ENCODE measurements around the gene COL4A5.
"Not testable (repeated sequence)": the region's sequence is repeated elsewhere in the genome, so short reads cannot be mapped to it uniquely, and the experiment has no call there.

The COL4A5 gene

DNA sequence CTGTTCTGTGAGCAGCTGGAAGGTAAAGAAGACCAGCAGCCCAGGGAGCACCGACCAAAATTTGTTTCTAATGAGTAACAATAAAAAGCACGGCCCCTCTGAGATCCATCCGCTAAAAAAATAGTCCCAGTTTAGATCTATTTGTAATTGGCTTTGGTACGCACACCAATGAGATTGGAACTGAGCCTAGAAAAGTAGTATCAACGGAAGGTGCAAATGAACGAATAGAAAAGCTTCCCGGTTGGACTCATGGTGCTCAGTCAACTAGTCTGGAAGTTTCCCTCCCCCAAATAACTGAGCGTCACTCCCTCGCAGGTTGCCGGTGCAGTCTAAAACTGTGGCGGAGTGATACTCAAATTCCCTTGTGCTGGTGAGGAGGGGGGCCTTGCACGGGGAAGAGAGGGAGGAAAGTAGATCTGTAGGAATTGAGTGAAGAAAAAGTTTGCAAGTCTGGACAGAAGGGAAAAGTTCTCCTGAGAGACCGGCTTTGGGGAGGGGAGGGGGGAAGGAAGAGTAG lies at the start of gene COL4A5:
Gene COL4A5, plus strand, starts transcription at position 413 of the 517 bp plus-strand sequence. CDS start 288 bp downstream, outside the sequence.
- no peak for DNase-seq

DNA sequence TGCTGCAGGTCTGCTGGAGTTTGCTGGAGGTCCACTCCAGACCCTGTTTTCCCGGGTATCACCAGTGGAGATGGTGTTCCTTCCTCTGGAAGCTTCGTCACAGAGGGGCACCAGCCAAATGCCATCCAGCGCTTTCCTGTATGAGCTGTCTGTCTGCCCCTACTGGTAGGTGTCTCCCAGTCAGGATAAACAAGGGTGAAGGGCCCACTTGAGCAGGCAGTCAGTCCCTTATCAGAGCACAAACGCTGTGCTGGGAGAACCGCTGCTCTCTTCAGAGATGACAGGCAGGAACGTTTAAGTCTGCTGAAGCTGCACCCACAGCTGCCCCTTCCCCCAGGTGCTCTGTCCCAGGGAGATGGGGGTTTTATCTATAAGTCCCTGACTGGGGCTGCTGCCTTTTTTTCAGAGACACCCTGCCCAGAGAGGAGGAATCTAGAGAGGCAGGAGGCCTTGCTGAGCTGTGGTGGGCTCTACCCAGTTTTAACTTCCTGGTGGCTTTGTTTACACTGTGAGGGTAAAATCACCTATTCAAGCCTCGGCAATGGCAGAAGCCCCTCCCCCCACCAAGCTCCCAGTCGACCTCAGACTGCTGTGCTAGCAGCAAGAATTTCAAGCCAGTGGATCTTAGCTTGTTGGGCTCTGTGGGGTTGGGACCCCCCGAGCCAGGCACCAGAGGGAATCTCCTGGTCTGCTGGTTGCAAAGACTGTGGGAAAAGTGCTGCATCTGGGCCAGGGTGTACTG lies 48.5 kb upstream of the COL4A5 start:
- DNase-seq = not testable (repeated sequence)

DNA sequence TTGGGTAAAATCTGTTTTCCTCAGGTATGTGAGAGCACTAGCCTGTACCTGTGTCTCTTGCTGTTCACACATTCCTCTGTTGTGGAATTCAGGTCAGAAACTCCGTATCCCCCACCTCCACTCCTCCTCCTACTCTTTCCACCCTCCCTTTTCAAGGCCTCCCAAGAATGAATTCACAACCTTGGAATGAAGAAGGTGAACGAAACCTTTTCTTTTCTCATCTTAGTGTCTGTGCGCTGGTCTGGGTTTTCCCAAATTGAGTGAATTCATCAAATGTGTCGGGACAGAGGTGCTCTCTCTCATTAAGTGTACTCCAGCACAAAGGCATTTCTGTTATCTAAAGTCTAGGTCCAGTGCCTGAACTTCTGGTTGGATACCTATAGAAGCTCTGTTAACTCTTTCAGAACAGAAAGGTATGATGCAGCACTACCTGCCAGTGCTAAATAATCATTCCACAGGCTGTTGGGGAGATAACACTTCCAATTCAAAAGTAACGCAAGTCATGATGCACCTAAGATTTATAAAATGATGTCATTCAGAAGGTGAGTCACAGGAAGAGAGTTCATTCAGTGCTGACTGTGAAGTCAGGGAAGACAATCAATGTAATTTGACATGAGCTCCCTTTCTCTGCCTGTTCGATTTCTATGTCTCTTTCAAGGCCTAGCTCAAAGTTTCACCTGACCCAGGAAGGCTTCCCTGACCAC lies 43.3 kb upstream of the COL4A5 start:
- no peak for DNase-seq

DNA sequence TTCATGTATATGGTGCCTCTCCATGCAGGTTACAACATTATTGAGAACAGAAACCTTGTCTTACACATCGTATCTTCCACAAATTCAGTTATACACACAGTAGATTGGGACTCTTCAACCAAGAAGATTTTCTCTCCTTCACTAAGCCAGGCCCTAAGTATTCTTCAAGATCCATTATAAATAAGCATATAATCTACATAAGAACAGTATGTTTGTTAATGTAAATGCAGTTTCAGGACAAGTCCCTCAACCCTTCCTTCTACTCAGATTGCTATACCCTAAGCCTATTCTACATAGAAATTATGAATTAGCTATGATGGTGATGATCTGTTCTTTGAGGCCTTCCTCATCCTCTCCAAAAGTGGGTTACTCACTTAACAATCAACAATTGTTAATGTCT lies 42.7 kb upstream of the COL4A5 start:
- DNase-seq = no peak

DNA sequence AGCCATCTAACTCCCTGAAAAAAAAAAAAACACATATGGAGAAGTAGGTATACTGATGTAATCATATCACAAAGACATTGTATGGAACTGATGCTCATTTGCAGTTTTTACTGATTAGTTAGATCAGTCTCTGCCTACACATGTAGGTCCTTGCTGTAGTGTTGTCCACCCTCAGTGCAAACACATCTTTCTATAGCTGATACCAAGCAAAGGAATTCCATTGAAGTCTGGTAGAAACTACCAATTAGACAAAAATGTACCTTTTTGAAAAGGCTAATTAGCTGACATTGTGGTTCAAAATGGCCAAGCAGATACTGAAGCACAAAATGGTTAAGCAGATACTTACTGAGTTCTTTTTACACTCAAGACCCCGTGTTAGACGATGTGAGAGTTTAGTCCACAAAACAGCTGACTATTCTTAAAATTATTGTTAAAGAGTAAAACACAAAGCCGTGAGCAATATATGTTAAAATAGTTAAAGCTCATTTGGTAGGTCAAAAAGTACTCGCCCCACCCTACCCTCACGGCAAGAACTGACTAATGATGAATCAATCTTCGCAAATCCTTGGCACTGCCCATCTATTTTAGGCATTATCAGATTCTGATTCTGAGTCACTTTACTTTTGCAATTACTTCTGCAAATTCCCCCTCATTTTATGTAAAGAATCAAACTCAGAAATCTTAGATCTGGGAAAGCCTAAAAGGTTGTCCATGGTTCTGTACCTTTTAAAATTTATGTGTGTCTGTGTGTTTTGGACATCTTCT lies 41.8 kb upstream of the COL4A5 start:
- no peak for DNase-seq

DNA sequence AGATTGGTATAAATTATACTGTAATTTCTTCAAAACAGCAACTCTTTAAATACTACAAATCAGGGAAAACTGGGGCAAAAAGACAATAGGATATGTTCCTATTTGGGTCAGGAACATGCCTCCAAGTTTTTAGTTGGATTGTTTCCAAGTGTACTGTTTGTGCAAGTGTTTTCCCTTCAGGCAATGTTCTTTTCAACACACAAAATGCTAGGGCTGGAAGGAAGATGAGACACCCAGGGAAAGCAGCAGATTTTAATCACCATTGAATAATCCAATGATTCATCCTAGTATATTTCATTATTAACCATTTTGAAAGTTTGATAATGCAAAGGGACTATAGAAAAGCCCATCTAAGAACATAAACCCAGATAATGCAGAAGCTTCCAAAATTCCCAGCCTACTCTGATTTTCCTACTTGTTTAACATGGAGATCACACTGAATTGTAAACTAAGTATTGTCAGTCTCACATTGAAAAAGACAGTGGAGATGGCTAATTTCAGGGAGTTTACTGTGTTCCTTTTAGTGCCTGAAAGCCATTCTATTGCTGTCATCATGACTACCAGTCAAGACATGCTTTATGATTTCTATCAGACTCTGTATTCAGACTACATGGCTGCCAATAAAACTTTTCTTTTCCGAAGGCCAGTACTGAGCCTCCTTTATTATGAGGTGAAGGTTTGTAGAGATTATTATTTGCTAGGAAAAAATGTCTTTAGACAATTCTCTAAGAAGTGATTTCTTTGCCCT lies 40.0 kb upstream of the COL4A5 start:
- no peak for DNase-seq

DNA sequence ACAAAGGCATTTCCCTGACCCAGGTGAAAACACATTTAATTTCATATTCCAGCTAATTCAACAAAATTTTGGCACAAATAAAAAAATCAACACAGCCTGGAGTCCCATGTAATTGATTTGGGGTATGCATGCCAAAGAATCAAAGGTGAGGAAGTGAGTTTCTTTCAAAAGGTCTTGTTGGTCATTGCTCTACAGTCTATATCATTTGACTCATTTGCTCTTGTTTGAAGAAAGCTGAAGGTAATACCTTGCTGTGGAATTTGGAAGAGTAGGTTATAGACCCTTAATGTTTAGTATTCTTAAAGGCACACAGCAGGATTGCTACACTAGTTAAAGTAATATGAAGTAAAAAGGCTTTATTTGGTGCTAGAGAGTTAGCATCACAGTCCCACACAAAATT lies 26.9 kb upstream of the COL4A5 start:
- DNase-seq = no peak

DNA sequence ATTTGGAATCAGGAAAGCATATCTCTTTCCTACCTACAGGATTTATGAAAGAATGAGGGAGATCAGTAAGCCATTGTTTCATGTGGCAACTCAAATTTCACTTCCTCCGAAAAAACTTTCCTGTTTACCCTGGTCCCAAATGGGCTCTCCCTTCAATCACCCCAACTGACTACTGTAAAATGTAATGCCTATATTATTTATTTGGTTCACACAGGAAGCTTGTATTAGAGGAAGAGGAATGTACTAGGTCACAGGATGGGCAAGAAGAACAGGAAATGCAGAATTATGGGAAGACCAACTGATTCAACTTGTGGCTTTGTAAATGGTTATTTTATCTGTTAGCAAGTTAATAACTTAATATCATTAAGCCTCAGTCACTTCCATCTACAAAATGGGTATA lies 24.5 kb upstream of the COL4A5 start:
- no peak for DNase-seq

DNA sequence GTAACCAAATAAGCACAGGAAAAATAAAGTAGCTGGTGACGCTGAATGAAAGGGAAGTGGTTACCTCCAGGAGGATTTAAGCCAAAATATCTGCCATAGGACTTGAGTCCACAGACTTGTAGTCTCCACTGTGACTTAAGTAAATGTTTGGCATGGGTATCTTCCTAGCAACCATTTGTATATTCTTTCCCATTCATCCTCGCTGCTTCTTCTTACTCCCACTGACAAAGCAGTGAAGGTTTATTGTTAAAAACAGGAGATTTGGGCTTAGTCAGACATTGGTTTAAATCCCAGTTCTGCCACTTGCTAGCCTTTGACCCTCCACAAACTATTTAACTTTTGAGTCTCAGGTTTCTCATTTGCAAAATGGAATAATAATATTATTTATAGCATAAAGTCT lies 23.7 kb upstream of the COL4A5 start:
- no peak for DNase-seq

DNA sequence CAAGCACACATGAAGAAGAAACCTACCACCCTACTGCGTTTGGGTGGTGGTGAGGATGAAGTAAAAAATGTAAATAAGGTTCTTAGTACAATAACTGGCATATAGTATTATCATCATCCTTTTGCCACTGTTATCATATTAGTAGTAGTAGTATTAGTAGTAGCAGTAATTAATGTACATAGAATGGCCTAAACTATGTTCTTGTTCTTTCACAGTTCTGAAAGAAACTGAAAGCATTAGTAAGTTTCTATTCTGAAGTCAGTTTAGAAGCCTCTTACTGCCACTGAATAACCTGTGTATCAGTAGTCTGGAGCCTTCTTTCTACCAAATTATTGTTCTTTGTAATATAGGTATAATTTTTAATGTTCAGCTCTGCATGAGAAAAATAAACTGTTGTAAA lies 22.4 kb upstream of the COL4A5 start:
- no peak for DNase-seq

DNA sequence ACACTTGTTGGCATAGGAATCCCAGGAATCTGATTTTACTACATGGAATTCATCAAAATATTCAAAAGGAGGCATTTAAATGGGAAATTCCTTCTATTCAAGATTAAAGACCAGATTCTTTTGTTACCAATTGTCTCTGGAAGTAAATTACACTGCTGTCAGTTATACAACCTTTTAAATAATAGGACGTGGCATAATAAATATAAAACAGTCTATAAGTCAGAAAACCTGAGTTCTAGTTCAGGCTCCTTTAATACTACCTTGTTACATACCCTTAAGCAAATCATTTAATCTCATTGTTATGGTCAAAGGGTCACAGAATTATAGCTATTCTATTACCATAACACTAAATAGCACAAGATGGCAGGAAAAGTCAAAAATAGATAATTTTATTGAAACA lies 20.2 kb upstream of the COL4A5 start:
- DNase-seq = no peak

DNA sequence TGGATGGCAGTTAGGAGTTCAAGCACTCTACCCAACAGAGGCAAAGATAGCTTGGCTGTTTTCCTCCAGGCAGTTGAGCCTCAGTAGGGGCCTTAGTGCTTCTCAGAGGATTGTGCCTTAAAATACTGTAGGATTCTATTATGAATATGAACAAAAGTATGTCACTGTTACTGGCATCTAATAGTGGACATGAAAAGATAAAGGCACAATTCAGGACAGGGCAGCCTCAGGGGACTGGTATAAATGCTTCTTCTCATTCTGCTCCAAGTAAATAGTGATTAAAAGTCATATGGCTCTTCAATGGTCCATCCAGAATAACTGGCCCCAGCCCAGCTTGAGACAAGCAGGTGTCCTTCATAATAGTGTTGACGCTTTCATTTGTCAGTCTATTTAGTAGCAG lies 19.2 kb upstream of the COL4A5 start:
- no peak for DNase-seq

DNA sequence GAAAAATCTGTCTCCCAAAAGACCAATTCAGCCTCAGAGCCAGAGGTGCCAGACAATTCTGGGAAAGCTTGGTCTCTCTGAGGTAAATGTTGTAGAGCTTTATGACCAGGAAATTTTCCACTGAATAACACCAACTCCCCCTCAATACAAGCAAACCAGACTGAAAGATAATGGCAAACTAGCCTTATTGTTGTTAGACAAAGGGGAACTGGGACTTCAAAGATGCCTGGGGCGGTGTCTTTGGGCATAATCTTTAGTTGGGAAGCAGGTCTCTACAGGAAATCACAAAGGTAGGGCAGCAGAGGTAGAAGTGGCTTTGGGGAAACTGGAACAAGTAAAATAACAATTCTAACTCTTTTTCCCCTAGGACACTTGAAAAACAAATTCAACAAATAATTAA lies 13.4 kb upstream of the COL4A5 start:
- no peak for DNase-seq

DNA sequence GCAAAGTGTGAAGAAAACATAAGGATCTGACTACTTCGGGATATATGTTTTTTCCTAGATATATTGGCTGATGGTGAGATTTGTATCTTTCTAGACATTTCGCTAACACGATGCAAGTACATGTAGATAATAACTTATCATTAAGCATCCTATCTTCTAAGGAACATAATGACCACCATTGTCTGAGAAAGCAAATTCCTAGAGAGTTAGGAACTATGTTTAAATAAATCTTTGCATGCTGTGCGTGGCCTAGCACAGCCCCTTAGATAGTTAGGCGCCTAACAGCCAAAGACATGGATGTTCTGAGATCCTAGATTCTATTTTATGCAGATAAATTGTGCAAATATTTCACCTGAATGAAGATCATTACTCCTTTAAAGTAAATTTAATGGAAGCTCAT lies 4.4 kb upstream of the COL4A5 start:
- DNase-seq = no peak

DNA sequence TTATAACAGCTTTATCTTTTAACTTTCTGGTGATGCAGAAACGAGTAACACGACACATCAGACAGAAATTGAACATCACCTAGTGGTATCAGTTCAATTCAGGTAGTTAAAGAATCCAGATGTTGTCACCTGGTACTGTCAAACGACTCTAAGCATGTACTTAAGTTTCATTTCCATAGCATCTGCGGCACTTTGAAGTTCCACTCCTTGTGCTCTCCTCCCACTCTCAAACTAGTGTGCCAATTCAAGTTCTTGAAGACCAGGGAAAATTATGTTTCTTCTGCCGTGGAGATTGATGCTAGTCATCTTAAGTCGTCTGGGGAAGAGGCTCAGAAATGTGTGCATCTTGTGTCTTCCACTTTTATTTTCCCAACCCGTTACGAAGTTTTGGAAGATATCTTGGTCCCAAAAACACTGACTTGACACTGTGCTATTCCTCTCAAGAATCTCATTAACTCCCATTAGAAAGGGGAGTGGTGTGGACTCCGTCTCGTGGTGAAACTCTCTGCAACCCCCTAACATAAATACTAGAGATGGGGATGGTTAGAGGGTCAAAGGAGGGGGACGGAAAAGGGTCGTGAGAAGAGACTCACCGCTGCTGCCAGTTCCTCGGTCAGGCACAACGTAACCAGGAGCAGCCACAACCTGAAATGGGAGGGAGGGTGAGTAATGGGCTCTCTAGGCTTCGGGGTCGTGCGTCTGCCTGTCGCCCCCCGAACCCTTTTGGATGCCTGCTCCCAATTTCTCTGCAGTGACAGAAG lies 2.1 kb upstream of the COL4A5 start:
- no peak for DNase-seq

DNA sequence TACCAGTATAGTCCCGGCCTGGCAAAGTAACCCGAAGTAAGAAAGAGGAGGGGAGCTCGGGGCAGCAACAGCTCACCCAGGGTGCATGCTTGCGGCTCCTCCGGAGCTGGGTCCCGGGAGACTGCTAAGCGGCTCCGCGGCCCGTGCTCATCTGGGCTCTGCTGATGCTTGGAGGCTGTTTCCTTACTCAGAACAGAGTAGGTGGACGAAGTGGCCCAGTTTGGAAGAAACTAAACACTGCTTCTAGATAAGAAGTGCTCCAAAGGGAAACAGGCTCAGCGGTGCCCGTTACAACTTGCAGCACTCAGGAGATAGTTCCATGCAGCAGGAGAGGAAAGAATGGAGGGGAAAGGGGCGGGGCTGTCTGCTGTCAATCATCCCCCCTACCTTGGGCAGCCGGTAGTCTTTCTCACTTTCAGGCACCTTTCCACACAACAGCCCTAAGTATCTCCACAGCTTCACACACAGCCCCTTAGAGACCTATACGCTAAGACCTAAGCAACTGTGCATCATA lies 1.5 kb upstream of the COL4A5 start, which contains the start of gene COL4A6:
Gene COL4A6, minus strand, starts transcription at position 313 of the 514 bp plus-strand sequence. Its CDS starts 226 bp downstream, at position 87.
- no peak for DNase-seq

DNA sequence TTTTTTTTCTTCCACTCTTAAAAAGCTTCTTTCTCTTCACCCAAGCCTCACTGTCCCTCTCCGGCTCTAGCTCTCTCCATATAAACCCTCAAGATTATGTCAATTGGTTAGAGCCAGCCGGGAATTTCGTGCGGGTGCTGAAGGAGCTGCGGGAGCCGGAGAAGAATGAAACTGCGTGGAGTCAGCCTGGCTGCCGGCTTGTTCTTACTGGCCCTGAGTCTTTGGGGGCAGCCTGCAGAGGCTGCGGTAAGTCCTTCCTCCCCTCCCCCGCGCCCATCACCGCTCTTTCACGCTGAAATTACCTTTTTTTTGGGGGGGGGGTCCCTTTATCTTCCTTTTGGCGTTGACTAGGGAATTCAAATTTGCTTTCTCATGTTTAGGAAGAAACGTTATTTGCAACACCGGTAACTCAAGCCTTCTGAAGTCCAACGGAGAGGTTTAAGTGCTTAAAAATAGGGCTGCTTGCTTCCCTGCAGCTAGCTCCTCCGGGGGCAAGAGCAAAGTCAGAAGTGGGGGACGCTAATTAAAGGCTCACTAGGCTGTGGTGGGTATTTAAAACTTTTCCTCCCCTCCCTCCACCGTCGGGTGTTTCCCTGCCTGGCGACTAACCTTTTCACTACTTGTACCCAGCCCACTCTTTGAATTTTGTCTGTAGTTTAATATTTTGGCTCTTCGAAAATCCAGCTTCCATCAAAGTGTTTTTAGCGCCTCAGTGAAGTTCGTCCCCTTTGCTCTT lies 491 bp downstream of the COL4A5 start:
- DNase-seq = no peak

DNA sequence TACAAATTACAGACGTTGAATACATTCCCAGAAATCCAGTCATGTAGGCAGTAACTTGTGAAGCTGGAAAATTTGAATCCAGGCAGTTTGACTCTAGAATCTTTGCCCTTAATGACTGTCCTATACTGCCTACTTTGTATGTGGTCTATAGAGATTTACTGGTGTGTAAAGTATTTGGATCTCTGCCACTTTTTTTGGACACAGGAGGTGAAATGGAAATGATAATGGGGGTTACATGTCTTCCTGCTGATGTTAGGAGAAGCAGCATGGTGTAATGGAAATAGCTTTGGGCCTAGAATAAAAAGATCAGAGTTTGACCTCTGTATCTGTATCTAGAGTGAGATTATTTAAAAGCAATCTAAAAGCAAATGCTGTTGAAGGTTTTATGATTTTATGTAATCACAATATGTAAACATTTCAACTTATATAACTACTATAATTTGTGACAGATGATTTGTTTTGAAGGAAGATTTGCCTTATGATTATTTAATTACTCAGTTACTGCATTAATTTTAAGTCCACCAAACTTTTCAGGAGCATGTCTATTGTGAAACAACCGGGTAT lies 3.3 kb downstream of the COL4A5 start:
- DNase-seq = no peak

DNA sequence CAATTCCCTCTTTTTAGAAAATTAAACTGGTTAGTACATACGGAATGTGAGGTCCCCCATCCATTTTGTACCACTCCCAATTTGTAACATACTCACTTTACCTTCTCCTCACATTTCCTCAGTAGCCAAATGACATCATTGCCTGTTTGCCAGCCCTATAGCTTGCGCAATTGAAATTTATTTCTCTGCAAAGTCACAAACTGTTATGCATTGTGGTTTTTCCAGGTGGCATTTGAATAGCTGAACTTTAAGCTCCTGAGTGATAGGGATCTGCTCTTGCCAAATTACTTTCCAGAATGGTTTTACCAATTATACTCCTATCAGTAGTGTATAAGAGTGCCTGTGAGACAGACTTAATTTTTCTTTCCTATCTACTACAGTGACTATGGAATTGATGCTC lies 7.7 kb downstream of the COL4A5 start:
- no peak for DNase-seq

DNA sequence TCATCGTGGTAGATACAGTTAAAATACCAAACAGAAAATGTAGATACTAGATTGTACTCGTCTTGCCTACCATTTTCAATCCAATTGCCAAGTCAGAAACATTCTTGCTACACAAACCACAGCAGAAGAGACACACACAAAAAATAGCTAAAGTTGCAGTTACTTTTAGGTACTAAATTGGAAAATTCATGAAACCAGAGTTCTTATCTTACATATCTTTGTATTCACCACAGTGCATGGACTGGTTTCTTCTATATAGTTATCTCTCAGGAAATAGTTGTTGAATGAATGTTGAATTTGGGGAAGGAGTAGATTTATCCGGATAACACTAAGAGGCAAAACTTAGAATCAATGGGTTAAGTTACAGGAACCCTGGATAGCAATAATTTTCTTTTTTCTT lies 14.2 kb downstream of the COL4A5 start:
- no peak for DNase-seq

Data from inflammatory macrophage treated with lipopolysaccharide for 1 hour (primary cell).